G401 (cell line): ENCODE data around the gene CDHR1. TPM values are rescaled to one million over a fixed set of nuclear protein-coding genes. Genes with fewer than 3 reads are reported as not detected.

ENCODE experiments used
- DNase-seq: peaks from one replicate; pipeline ENCODE4 v3.0.0-alpha.2; 2015; ENCODE audit warnings: low spot score
- in situ Hi-C: cut with HindIII; loops from 2 replicates; pipeline ENCODE4 v1.10.0; 2016; ENCODE audit warnings: low sequenced_read_pairs, mixed read lengths
- total RNA-seq: library from RNA; depleted of rRNA; stranded (reverse); fragments of >200 nt; shearing (Covaris generic); gene quantifications from 2 replicates; pipeline ENCODE4 v1.2.3, GENCODE V29; 2014

CDHR1 gene
- total RNA-seq, 1 experiment from 2014 or later, result not detected

GRCh38 chr10:84217746-84218145, 23.4 kb downstream of the CDHR1 start:
- no peak for DNase-seq
- in situ Hi-C loops, result no loop called here

- in situ Hi-C loops, result no loop called here
Observed at GRCh38 chr10:84221916-84222315, 27.6 kb downstream of the CDHR1 start.

GRCh38 chr10:84224411-84225028, 30.2 kb downstream of the CDHR1 start:
- in situ Hi-C loops, result no loop called here
- DNase-seq, result no peak

More at GRCh38 chr10:84221916-84222315, 27.6 kb downstream of the CDHR1 start:
- DNase-seq, result no peak

- DNase-seq, result no peak
- in situ Hi-C loops, result no loop called here
Observed at GRCh38 chr10:84225427-84226173, 31.3 kb downstream of the CDHR1 start, which contains the start of gene LRIT2. Gene LRIT2 (minus strand): TSS chr10:84225544. CDS start chr10:84225520, 24 bp downstream.

- no peak for DNase-seq
- in situ Hi-C loops, result no loop called here
Observed at GRCh38 chr10:84226616-84227015, 32.3 kb downstream of the CDHR1 start.

GRCh38 chr10:84227810-84228209, 33.5 kb downstream of the CDHR1 start:
- no peak for DNase-seq
- in situ Hi-C loops, result no loop called here

GRCh38 chr10:84230359-84230758, 36.0 kb downstream of the CDHR1 start:
- DNase-seq, result no peak
- in situ Hi-C loops, result no loop called here

GRCh38 chr10:84232376-84232775, 38.0 kb downstream of the CDHR1 start:
- no peak for DNase-seq
- in situ Hi-C loops, result no loop called here

GRCh38 chr10:84233940-84234339, 39.6 kb downstream of the CDHR1 start:
- in situ Hi-C loops, result no loop called here

GRCh38 chr10:84234479-84234878, 40.1 kb downstream of the CDHR1 start:
- DNase-seq, result no peak
- in situ Hi-C loops, result no loop called here

More at GRCh38 chr10:84233940-84234339, 39.6 kb downstream of the CDHR1 start:
- DNase-seq, result no peak

GRCh38 chr10:84235096-84235495, 40.8 kb downstream of the CDHR1 start:
- DNase-seq, result no peak
- in situ Hi-C loops, result no loop called here

- no peak for DNase-seq
- in situ Hi-C loops, result no loop called here
Observed at GRCh38 chr10:84236807-84237198, 42.5 kb downstream of the CDHR1 start.

- no peak for DNase-seq
- in situ Hi-C loops, result no loop called here
Observed at GRCh38 chr10:84237199-84238051, 43.1 kb downstream of the CDHR1 start.

- no peak for DNase-seq
- in situ Hi-C loops, result no loop called here
Observed at GRCh38 chr10:84238909-84239308, 44.6 kb downstream of the CDHR1 start.

GRCh38 chr10:84241185-84241790, 47.0 kb downstream of the CDHR1 start, which contains the start of gene LRIT1:
Gene LRIT1 (minus strand): TSS chr10:84241546. CDS start chr10:84241439, 107 bp downstream.
- in situ Hi-C loops, result no loop called here
- no peak for DNase-seq

- in situ Hi-C loops, result no loop called here
- DNase-seq, result no peak
Observed at GRCh38 chr10:84243759-84244158, 49.4 kb downstream of the CDHR1 start.

GRCh38 chr10:84244651-84245270, 50.4 kb downstream of the CDHR1 start, which contains the start of gene RGR:
Gene RGR (plus strand): TSS chr10:84245053. CDS start chr10:84245091, 38 bp downstream.
- in situ Hi-C loops, result no loop called here
- DNase-seq, result peak; percentile 97

GRCh38 chr10:84247496-84247895, 53.2 kb downstream of the CDHR1 start:
- in situ Hi-C loops, result no loop called here
- DNase-seq, result no peak

- in situ Hi-C loops, result no loop called here
- DNase-seq, result no peak
Observed at GRCh38 chr10:84248794-84249193, 54.5 kb downstream of the CDHR1 start.
